ENCODE results near the gene SMARCA2.
"Not testable (repeated sequence)": the region's sequence is repeated elsewhere in the genome, so short reads cannot be mapped to it uniquely, and the experiment has no call there.

SMARCA2 gene

GRCh38 chr9:2144619-2145018 lies 129.5 kb downstream of the SMARCA2 start:
- no peak for DNase-seq (ENCODE audit: low spot score)

GRCh38 chr9:2145746-2146145 lies 130.6 kb downstream of the SMARCA2 start:
- DNase-seq (ENCODE audit: low spot score): no peak

- DNase-seq (ENCODE audit: low spot score): not testable (repeated sequence)
Observed at GRCh38 chr9:2146700-2147099, 131.6 kb downstream of the SMARCA2 start.

- no peak for DNase-seq (ENCODE audit: low spot score)
Observed at GRCh38 chr9:2150338-2150737, 135.2 kb downstream of the SMARCA2 start.

GRCh38 chr9:2151171-2151570 lies 136.0 kb downstream of the SMARCA2 start:
- no peak for DNase-seq (ENCODE audit: low spot score)

GRCh38 chr9:2152966-2153629 lies 138.0 kb downstream of the SMARCA2 start:
- no peak for DNase-seq (ENCODE audit: low spot score)

- DNase-seq (ENCODE audit: low spot score): no peak
Observed at GRCh38 chr9:2153630-2154217, 138.6 kb downstream of the SMARCA2 start.

- DNase-seq (ENCODE audit: low spot score): no peak
Observed at GRCh38 chr9:2154731-2155130, 139.6 kb downstream of the SMARCA2 start.

- no peak for DNase-seq (ENCODE audit: low spot score)
Observed at GRCh38 chr9:2155966-2156365, 140.8 kb downstream of the SMARCA2 start.

GRCh38 chr9:2157277-2158110 lies 142.3 kb downstream of the SMARCA2 start:
- DNase-seq (ENCODE audit: low spot score): no peak

GRCh38 chr9:2158111-2158610 lies 143.0 kb downstream of the SMARCA2 start:
- DNase-seq (ENCODE audit: low spot score): peak; percentile 40

- no peak for DNase-seq (ENCODE audit: low spot score)
Observed at GRCh38 chr9:2158766-2159430, 143.8 kb downstream of the SMARCA2 start.

- DNase-seq (ENCODE audit: low spot score): no peak
Observed at GRCh38 chr9:2159521-2160454, 144.6 kb downstream of the SMARCA2 start.

GRCh38 chr9:2161661-2162060 lies 146.5 kb downstream of the SMARCA2 start:
- DNase-seq (ENCODE audit: low spot score): no peak

- no peak for DNase-seq (ENCODE audit: low spot score)
Observed at GRCh38 chr9:2163231-2163885, 148.2 kb downstream of the SMARCA2 start.

- no peak for DNase-seq (ENCODE audit: low spot score)
Observed at GRCh38 chr9:2164268-2164667, 149.1 kb downstream of the SMARCA2 start.

- DNase-seq (ENCODE audit: low spot score): no peak
Observed at GRCh38 chr9:2166203-2166602, 151.1 kb downstream of the SMARCA2 start.

- DNase-seq (ENCODE audit: low spot score): no peak
Observed at GRCh38 chr9:2169035-2169434, 153.9 kb downstream of the SMARCA2 start.

- no peak for DNase-seq (ENCODE audit: low spot score)
Observed at GRCh38 chr9:2170722-2171121, 155.6 kb downstream of the SMARCA2 start.

- DNase-seq (ENCODE audit: low spot score): no peak
Observed at GRCh38 chr9:2173170-2173569, 158.0 kb downstream of the SMARCA2 start.

GRCh38 chr9:2173861-2174260 lies 158.7 kb downstream of the SMARCA2 start:
- DNase-seq (ENCODE audit: low spot score): no peak

Data from LoVo (cell line).